HG03558 (cell line): ENCODE measurements around the gene ZNF677.
"Not testable (repeated sequence)": the region's sequence is repeated elsewhere in the genome, so short reads cannot be mapped to it uniquely, and the experiment has no call there.

Experiments
- ATAC-seq: cut with Tn5 transposase; IDR thresholded peaks from one replicate; pipeline ENCODE4 v1.9.1; 2021; ENCODE audit warnings: moderate number of reproducible peaks; ENCODE audit not compliant: unreplicated experiment; ENCODE audit errors: extremely low read depth

Gene ZNF677

DNA sequence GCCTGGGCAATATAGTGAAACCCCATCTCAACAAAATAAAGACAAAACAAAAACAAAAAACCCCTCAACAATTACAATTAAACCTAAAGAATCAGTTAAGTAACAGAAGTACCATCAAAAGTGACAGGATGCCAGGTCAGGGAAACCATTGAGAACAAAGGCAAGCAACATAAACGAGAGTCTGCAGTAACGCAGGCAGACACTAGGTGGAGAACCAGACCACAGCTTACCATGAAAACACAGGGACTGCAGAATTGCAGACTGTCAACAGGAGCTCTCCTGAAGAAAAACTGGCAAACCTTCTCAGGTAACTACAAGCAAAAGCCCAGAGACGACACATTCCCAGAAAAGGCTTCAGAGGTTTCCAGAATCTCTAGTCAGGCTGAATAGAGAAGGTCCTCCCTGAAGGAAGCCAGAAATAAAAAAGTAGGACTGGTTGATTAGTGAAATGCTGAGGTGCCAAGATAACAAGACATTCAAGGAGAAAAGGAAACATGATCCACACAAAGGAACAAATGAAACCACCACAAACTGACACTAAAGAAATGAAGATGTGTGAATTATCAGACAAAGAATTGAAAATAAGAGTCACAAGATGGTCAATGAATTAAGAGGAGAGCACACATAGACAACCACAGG is 59.3 kb downstream of the ZNF677 start:
- no peak for ATAC-seq

DNA sequence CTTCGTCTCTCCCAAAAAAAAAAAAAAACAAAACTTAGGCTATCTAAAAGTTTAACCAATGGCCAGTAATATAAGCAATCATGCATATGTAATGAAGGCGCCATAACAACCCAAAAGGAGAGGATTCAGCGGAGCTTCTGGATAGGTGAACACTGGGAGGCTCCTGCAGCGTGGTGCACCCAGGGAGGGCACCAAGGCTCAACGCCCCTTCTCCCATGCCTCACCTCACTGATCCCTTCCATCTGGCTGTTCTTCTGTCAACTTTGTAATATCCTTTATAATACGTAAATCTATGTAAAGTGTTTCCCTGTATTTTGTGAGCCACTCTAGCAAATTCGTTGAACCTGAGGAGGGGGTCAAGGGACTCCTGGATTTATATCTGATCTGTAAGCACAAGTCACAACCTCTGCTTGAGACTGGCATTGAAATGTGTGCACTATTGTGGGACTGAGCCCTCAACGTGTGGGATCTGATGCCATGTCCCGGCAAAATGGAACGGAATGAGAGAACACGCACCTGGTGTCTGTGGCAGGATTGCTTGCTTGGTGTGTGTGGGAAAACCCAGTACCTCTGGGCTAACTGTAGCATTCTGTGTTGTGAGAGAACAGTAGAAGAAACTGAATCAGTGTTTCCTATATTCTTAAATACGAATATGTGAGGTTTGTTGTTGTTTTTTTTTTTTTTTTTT is 61.0 kb downstream of the ZNF677 start:
- ATAC-seq: no peak

DNA sequence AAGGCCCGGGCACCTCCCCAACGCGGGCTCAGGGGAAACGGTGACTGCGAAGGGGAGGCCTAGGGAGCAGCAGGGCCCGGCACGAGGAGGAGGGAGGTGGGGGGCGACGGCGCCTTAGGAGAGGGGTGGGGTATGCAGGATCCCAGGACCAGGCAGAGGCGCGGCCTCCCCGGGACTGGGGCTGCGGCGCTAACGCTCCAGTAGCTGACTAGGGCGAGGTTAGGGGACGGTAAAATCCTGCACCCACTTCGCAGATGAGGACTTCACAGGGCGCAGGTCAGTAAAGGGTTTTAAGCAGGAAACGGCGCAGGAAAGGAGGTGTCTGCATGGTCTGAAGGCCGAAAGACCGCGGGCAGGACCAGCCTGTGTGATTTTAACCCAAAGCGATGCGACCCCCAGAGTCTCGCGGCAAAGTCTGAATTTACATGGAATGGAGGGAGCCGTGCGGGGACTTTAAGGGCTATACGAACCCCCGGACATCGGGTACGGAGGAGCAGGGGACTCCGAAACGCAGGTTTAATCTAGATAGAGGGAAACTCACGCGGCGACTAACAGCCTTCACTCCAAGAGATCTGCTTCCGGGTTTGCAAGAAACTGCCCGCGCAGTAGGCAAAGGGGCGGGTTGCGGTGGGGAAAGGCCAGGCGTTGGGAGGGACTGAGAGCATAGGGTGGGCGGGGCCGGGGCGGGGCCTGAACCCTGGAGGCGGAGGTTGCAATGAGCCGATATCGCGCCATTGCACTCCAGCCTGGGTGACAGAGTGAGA is 61.7 kb downstream of the ZNF677 start, which contains the start of gene ZNF665:
ZNF665 (minus strand) TSS at position 588 of the 764 bp plus-strand sequence. CDS start 10,460 bp downstream, outside the sequence.
- no peak for ATAC-seq

- ATAC-seq: no peak
These were observed 64.4 kb downstream of the ZNF677 start for GRCh38 chr19:53190253-53190652.

GRCh38 chr19:53189691-53190198 is 64.9 kb downstream of the ZNF677 start:
- ATAC-seq: not testable (repeated sequence)
